GM12892 (cell line): Measurements from ENCODE around the gene IMMP2L.

Source experiments
- POLR2A ChIP-seq: IDR thresholded peaks from 2 replicates; pipeline ENCODE4 v1.6.1; 2011; ENCODE audit warnings: low read depth, low read length, control low read depth
- POLR2AphosphoS5 ChIP-seq: IDR thresholded peaks from 2 replicates; pipeline ENCODE4 v1.6.1; 2011; ENCODE audit warnings: low read depth, low read length, control low read depth
- TAF1 ChIP-seq: IDR thresholded peaks from 2 replicates; pipeline ENCODE4 v1.6.1; 2011; ENCODE audit warnings: low read depth, mild to moderate bottlenecking, control low read depth, low read length, borderline replicate concordance

DNA sequence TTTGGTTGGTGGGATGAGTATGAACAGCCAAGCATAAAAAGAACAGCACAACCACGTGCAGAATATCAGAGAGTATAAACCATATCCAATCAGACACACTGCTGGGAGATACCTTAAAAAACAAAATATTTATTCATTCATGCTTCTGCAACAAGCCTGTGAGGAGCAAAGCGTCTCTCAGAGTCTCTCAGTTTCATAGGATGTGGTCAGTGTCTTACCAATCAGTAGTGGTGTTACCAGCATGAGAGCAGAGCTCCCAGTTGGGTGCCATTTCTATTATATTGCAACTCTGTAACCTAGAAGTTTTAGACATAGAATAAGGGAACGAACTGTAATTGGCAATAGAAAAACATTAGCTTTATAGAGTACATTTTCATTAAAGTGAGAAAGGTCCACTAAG lies 917.2 kb downstream of the IMMP2L start:
- TF ChIP-seq POLR2AphosphoS5 (no peak), POLR2A (no peak), TAF1 (no peak)
